Mesenchymal stem cell (in vitro differentiated cells and primary cell): Measurements from ENCODE around the gene SORT1.

ENCODE experiments used
- DNase-seq: peaks from one replicate; pipeline ENCODE4 v3.0.0-alpha.2; 2013
- H2AFZ ChIP-seq: one replicate; pipeline ENCODE4 v1.6.1; 2013; ENCODE audit warnings: low read depth, mild to moderate bottlenecking, control low read depth, inconsistent platforms, low read length, moderate library complexity
- H2AK5ac ChIP-seq: 2 replicates; pipeline ENCODE4 v1.6.1; 2013; ENCODE audit warnings: low read length, moderate library complexity, mild to moderate bottlenecking, inconsistent platforms; ENCODE audit not compliant: severe bottlenecking
- H2BK120ac ChIP-seq: one replicate; pipeline ENCODE4 v1.6.1; 2013; ENCODE audit warnings: low read depth, mild to moderate bottlenecking, inconsistent platforms, low read length, moderate library complexity
- H2BK12ac ChIP-seq, 2 experiments: one replicate each; pipeline ENCODE4 v1.6.1; 2013; ENCODE audit warnings: inconsistent platforms in 2 of 2, low read length in 2 of 2, mild to moderate bottlenecking in 2 of 2, moderate library complexity in 2 of 2, control low read depth in 1 of 2
- H2BK15ac ChIP-seq: one replicate; pipeline ENCODE4 v1.6.1; 2013; ENCODE audit warnings: mild to moderate bottlenecking, low read depth, inconsistent platforms; ENCODE audit not compliant: poor library complexity, severe bottlenecking
- H2BK5ac ChIP-seq: 2 replicates; pipeline ENCODE4 v1.6.1; 2013; ENCODE audit warnings: low read depth, mild to moderate bottlenecking, low read length, control low read depth, inconsistent platforms; ENCODE audit not compliant: poor library complexity, severe bottlenecking
- H3K14ac ChIP-seq, 2 experiments: one replicate each; pipeline ENCODE4 v1.6.1; 2013; ENCODE audit warnings: inconsistent platforms in 2 of 2, low read length in 2 of 2, control low read depth in 1 of 2, mild to moderate bottlenecking in 1 of 2, moderate library complexity in 1 of 2
- H3K18ac ChIP-seq, 2 experiments: one replicate each; pipeline ENCODE4 v1.6.1; 2013; ENCODE audit warnings: inconsistent platforms in 2 of 2, low read length in 2 of 2, control low read depth in 1 of 2, low read depth in 1 of 2, mild to moderate bottlenecking in 1 of 2
- H3K23ac ChIP-seq, 2 experiments: one replicate each; pipeline ENCODE4 v1.6.1; 2013; ENCODE audit warnings: inconsistent platforms in 2 of 2, low read length in 2 of 2, mild to moderate bottlenecking in 2 of 2, moderate library complexity in 2 of 2, control low read depth in 1 of 2
- H3K27ac ChIP-seq: 2 replicates; pipeline ENCODE4 v1.5.1; 2013; ENCODE audit warnings: mild to moderate bottlenecking, moderate library complexity, low read length, control low read depth, inconsistent platforms; ENCODE audit not compliant: poor library complexity, severe bottlenecking
- H3K27me3 ChIP-seq, 2 experiments: 2 replicates each; pipeline versions ENCODE4 v1.6.1 to v1.7.0; 2013; ENCODE audit warnings: low read length in 2 of 2, mild to moderate bottlenecking in 2 of 2, moderate library complexity in 2 of 2, control low read depth in 1 of 2, inconsistent platforms in 1 of 2; ENCODE audit not compliant: control insufficient read depth in 1 of 2, insufficient read depth in 1 of 2
- H3K36me3 ChIP-seq, 2 experiments: 2 replicates each; pipeline versions ENCODE4 v1.6.1 to v1.7.0; 2013; ENCODE audit warnings: low read length in 2 of 2, control low read depth in 1 of 2, inconsistent platforms in 1 of 2, low read depth in 1 of 2, mild to moderate bottlenecking in 1 of 2; ENCODE audit not compliant: insufficient read depth in 2 of 2, control insufficient read depth in 1 of 2
- H3K4ac ChIP-seq, 2 experiments: one replicate each; pipeline ENCODE4 v1.6.1; 2013; ENCODE audit warnings: inconsistent platforms in 2 of 2, low read length in 2 of 2, mild to moderate bottlenecking in 2 of 2, moderate library complexity in 2 of 2, control low read depth in 1 of 2, low read depth in 1 of 2
- H3K4me1 ChIP-seq: 2 replicates; pipeline ENCODE4 v1.6.1; 2013; ENCODE audit warnings: low read depth, low read length, control low read depth; ENCODE audit not compliant: control insufficient read depth, insufficient read depth
- H3K4me2 ChIP-seq: 2 replicates; pipeline ENCODE4 v1.6.1; 2013; ENCODE audit warnings: low read length, mild to moderate bottlenecking, inconsistent platforms; ENCODE audit not compliant: poor library complexity, severe bottlenecking
- H3K4me3 ChIP-seq, 2 experiments: 2 replicates each; pipeline versions ENCODE4 v1.5.1 to v1.7.0; 2013; ENCODE audit warnings: low read length in 2 of 2, mild to moderate bottlenecking in 2 of 2, control low read depth in 1 of 2, low read depth in 1 of 2; ENCODE audit not compliant: insufficient read depth in 1 of 2
- H3K79me1 ChIP-seq: replicated peaks from 2 replicates; pipeline ENCODE4 v1.6.1; 2013; ENCODE audit warnings: mild to moderate bottlenecking, control low read depth, low read length, inconsistent platforms; ENCODE audit not compliant: poor library complexity, severe bottlenecking
- H3K9ac ChIP-seq: 2 replicates; pipeline ENCODE4 v1.7.0; 2013; ENCODE audit warnings: mild to moderate bottlenecking, low read length, moderate library complexity
- H3K9me3 ChIP-seq: 2 replicates; pipeline ENCODE4 v1.7.0; 2013; ENCODE audit warnings: mild to moderate bottlenecking, low read length; ENCODE audit not compliant: control insufficient read depth
- H4K8ac ChIP-seq: one replicate; pipeline ENCODE4 v1.6.1; 2013; ENCODE audit warnings: inconsistent platforms, mild to moderate bottlenecking, low read length, moderate library complexity
- H4K91ac ChIP-seq: one replicate; pipeline ENCODE4 v1.6.1; 2013; ENCODE audit warnings: mild to moderate bottlenecking, low read length, inconsistent platforms
- WGBS: methylation state at CpG from one replicate; pipeline ENCODE4 v1.1.7; 2013; ENCODE audit warnings: mixed read lengths; 5-methylcytosine and 5-hydroxymethylcytosine counted together

SORT1 gene

DNA sequence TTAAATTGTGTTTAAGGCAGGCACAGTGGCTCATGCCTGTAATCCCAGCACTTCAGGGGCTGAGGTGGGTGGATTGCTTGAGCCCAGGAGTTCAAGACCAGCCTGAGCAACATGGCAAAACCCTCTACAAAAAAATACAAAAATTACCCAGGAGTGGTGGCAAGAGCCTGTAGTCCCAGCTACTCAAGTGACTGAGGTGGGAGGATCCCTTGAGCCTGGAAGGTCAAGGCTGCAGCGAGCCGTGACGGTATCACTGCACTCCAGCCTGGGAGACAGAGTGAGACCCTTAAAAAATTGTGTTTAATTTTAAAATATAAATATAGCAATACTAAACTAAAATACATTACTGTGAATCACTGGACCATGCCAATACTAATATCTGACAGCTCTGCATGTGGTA is 42.8 kb downstream of the SORT1 start:
- no peak overlapping the region for H2AFZ ChIP-seq
- no peaks in the 10 kb centered on the region for H3K79me1 ChIP-seq
- DNase-seq, result no peak
- H3K9me3 ChIP-seq, result no peaks in the 10 kb centered on the region
- H2BK5ac ChIP-seq, result no peak overlapping the region
- no peak overlapping the region for H3K9ac ChIP-seq
- H3K14ac ChIP-seq, result no peak overlapping the region
- H2BK15ac ChIP-seq, result no peak overlapping the region
- no peaks in the 10 kb centered on the region for H3K27me3 ChIP-seq
- H3K36me3 ChIP-seq, result peaks cover 3 to 16% of the 10 kb centered on the region in 2 experiments
- H3K4me1 ChIP-seq, result peaks cover 3% of the 10 kb centered on the region
- H3K4me2 ChIP-seq, result no peak overlapping the region
- no peak overlapping the region for H2BK12ac ChIP-seq
- no peak overlapping the region for H3K27ac ChIP-seq
- no peak overlapping the region for H3K18ac ChIP-seq
- H2BK120ac ChIP-seq, result no peak overlapping the region
- H4K8ac ChIP-seq, result no peak overlapping the region
- H4K91ac ChIP-seq, result no peak overlapping the region
- WGBS, result no CpG with 5 or more reads among the region's 3 CpGs
- H3K4me3 ChIP-seq, result no peak overlapping the region
- no peak overlapping the region for H3K4ac ChIP-seq
- H2AK5ac ChIP-seq, result no peak overlapping the region
- no peak overlapping the region for H3K23ac ChIP-seq

DNA sequence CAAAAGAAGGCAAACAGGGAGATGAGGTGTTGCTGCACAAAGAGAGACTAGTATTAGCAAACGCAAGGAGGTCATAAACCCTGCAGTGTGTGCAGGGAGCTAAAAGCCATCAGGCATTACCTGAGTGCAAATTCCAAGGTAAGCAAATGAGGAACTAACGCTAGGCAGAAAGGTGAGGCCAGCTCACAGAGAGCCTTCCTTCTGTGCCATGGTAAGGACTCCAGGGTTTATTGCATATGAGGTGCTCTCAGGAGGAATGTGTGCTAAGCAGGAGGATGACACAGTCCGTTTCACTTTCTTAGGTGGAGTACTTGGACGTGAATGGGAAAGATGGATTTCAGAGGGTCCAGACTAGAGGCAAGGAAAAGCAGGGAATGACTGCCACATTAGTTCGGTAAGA is 46.3 kb downstream of the SORT1 start:
- H4K8ac ChIP-seq, result no peak overlapping the region
- H3K4me3 ChIP-seq, result no peak overlapping the region
- H4K91ac ChIP-seq, result no peak overlapping the region
- H3K23ac ChIP-seq, result no peak overlapping the region
- H2AFZ ChIP-seq, result no peak overlapping the region
- H3K4ac ChIP-seq, result no peak overlapping the region
- WGBS, result 97% methylated on average over 5 of the region's 5 CpGs
- H3K4me1 ChIP-seq, result peaks cover 4% of the 10 kb centered on the region
- no peak overlapping the region for H3K4me2 ChIP-seq
- no peaks in the 10 kb centered on the region for H3K9me3 ChIP-seq
- H3K9ac ChIP-seq, result no peak overlapping the region
- no peak overlapping the region for H2BK120ac ChIP-seq
- H3K79me1 ChIP-seq, result no peaks in the 10 kb centered on the region
- peaks cover 3 to 23% of the 10 kb centered on the region in 2 experiments for H3K36me3 ChIP-seq
- H3K18ac ChIP-seq, result no peak overlapping the region
- H2BK15ac ChIP-seq, result no peak overlapping the region
- no peak overlapping the region for H2AK5ac ChIP-seq
- no peaks in the 10 kb centered on the region for H3K27me3 ChIP-seq
- H2BK5ac ChIP-seq, result no peak overlapping the region
- H3K14ac ChIP-seq, result no peak overlapping the region
- no peak for DNase-seq
- H2BK12ac ChIP-seq, result no peak overlapping the region
- no peak overlapping the region for H3K27ac ChIP-seq

- Histone ChIP-seq H3K9me3 (no peaks in the 10 kb centered on the region), H2AK5ac (no peak overlapping the region), H4K91ac (no peak overlapping the region), H3K36me3 (peaks cover 3 to 23% of the 10 kb centered on the region in 2 experiments), H3K14ac (no peak overlapping the region), H4K8ac (no peak overlapping the region), H3K18ac (no peak overlapping the region), H2AFZ (no peak overlapping the region), H3K4me3 (no peak overlapping the region), H3K27ac (no peak overlapping the region), H3K9ac (no peak overlapping the region), H3K4me1 (peaks cover 4% of the 10 kb centered on the region), H3K79me1 (no peaks in the 10 kb centered on the region), H3K27me3 (no peaks in the 10 kb centered on the region), H2BK120ac (no peak overlapping the region), H3K4ac (no peak overlapping the region), H2BK15ac (no peak overlapping the region), H3K23ac (no peak overlapping the region), H2BK5ac (no peak overlapping the region), H2BK12ac (no peak overlapping the region), H3K4me2 (no peak overlapping the region)
- 100% methylated on average over 1 of the region's 1 CpG for WGBS
- no peak for DNase-seq
These were observed 47.1 kb downstream of the SORT1 start for GRCh38 chr1:109350655-109351054.

DNA sequence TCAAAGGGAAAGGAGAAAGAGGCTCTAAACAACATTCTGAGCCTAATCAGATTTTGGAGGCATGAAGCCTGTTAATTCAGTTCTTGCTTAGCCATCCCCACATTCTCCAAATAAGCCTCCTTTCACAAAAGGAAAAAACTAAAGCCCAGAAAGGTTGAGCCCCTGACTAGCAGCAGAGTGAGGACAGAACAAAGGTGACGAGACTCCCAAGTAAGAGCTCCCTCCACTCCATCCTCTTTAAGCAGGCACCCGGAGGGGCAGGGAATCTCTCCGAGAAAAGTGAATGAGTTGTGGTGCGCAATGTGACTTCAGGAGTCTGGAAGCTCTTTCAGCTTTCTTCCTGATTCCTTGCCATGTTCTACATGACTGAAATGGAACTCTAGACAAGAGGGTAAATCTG is 47.5 kb downstream of the SORT1 start:
- H3K36me3 ChIP-seq, result peaks cover 3 to 24% of the 10 kb centered on the region in 2 experiments
- H4K91ac ChIP-seq, result no peak overlapping the region
- no peak overlapping the region for H3K23ac ChIP-seq
- no peak overlapping the region for H2BK5ac ChIP-seq
- H3K18ac ChIP-seq, result no peak overlapping the region
- peaks cover 4% of the 10 kb centered on the region for H3K4me1 ChIP-seq
- no peaks in the 10 kb centered on the region for H3K27me3 ChIP-seq
- no peaks in the 10 kb centered on the region for H3K9me3 ChIP-seq
- no peak overlapping the region for H2BK15ac ChIP-seq
- H2BK12ac ChIP-seq, result no peak overlapping the region
- no peak overlapping the region for H3K14ac ChIP-seq
- H3K4me2 ChIP-seq, result no peak overlapping the region
- no peak overlapping the region for H2AK5ac ChIP-seq
- DNase-seq, result no peak
- no peak overlapping the region for H3K4me3 ChIP-seq
- H3K9ac ChIP-seq, result no peak overlapping the region
- H3K79me1 ChIP-seq, result no peaks in the 10 kb centered on the region
- WGBS, result 91% methylated on average over 4 of the region's 4 CpGs
- no peak overlapping the region for H3K4ac ChIP-seq
- no peak overlapping the region for H4K8ac ChIP-seq
- no peak overlapping the region for H3K27ac ChIP-seq
- no peak overlapping the region for H2AFZ ChIP-seq
- no peak overlapping the region for H2BK120ac ChIP-seq
